ENCODE data around the gene CFAP251. TPM values are rescaled to one million over a fixed set of nuclear protein-coding genes. Genes with fewer than 3 reads are reported as not detected.

The CFAP251 gene
- total RNA-seq, 1 donor from 2014 or later, result 4.7 TPM

GRCh38 chr12:121955258-121956237, 37.2 kb downstream of the CFAP251 start:
- Mint-ChIP-seq H3K36me3 (ENCODE audit: low read depth, unreplicated experiment) (peaks cover 9% of the 10 kb centered on the region), H3K9me3 (ENCODE audit: unreplicated experiment) (peaks cover 3% of the 10 kb centered on the region), H3K4me3 (ENCODE audit: unreplicated experiment) (no peak overlapping the region), H3K27me3 (ENCODE audit: low read depth, unreplicated experiment) (no peaks in the 10 kb centered on the region), H3K4me1 (ENCODE audit: low read depth, unreplicated experiment) (peaks cover 8% of the 10 kb centered on the region), H3K27ac (ENCODE audit: unreplicated experiment) (no peak overlapping the region)
- H3K36me3 ChIP-seq (ENCODE audit: insufficient read depth, low read length), result no peaks in the 10 kb centered on the region
- DNase-seq (ENCODE audit: low read depth), result no peak
- H3K9me3 ChIP-seq (ENCODE audit: insufficient read depth, low read depth, low read length), result no peaks in the 10 kb centered on the region
- no peaks in the 10 kb centered on the region for H3K4me1 ChIP-seq (ENCODE audit: insufficient read depth, low read length)
- no peak overlapping the region for H3K9ac ChIP-seq (ENCODE audit: low read length)
- H2AFZ ChIP-seq (ENCODE audit: low read depth, low read length), result no peak overlapping the region
- no peak for FAIRE-seq
- H3K27ac ChIP-seq (ENCODE audit: low read depth, low read length), result no peak overlapping the region
- H3K4me3 ChIP-seq (ENCODE audit: insufficient read depth, low read depth, low read length), result no peak overlapping the region
- H3K4me2 ChIP-seq (ENCODE audit: low read length), result no peak overlapping the region
- H4K20me1 ChIP-seq (ENCODE audit: insufficient read depth, low read length), result no peaks in the 10 kb centered on the region
- H3K27me3 ChIP-seq (ENCODE audit: insufficient read depth, low read length), result no peaks in the 10 kb centered on the region
- H3K79me2 ChIP-seq (ENCODE audit: insufficient read depth, low read length), result no peaks in the 10 kb centered on the region
- TF ChIP-seq CTCF (IDR thresholded peaks at IDR 0.05; ENCODE audit: insufficient read depth, low read depth, low read length), result peak; percentile 61
- no peak for TF ChIP-seq EZH2 (IDR thresholded peaks at IDR 0.05; ENCODE audit: insufficient read depth, low read length)

- Histone ChIP-seq H3K4me3 (ENCODE audit: insufficient read depth, low read depth, low read length) (no peak overlapping the region), H2AFZ (ENCODE audit: low read depth, low read length) (no peak overlapping the region), H4K20me1 (ENCODE audit: insufficient read depth, low read length) (no peaks in the 10 kb centered on the region), H3K9me3 (ENCODE audit: insufficient read depth, low read depth, low read length) (no peaks in the 10 kb centered on the region), H3K4me2 (ENCODE audit: low read length) (peak overlapping the region; percentile 49), H3K36me3 (ENCODE audit: insufficient read depth, low read length) (no peaks in the 10 kb centered on the region), H3K27me3 (ENCODE audit: insufficient read depth, low read length) (no peaks in the 10 kb centered on the region), H3K79me2 (ENCODE audit: insufficient read depth, low read length) (no peaks in the 10 kb centered on the region), H3K9ac (ENCODE audit: low read length) (no peak overlapping the region), H3K27ac (ENCODE audit: low read depth, low read length) (no peak overlapping the region), H3K4me1 (ENCODE audit: insufficient read depth, low read length) (no peaks in the 10 kb centered on the region)
- Mint-ChIP-seq H3K36me3 (ENCODE audit: low read depth, unreplicated experiment) (peaks cover 19% of the 10 kb centered on the region), H3K4me1 (ENCODE audit: low read depth, unreplicated experiment) (peaks cover 5% of the 10 kb centered on the region), H3K9me3 (ENCODE audit: unreplicated experiment) (peaks cover 1% of the 10 kb centered on the region), H3K27me3 (ENCODE audit: low read depth, unreplicated experiment) (peaks cover 5% of the 10 kb centered on the region), H3K27ac (ENCODE audit: unreplicated experiment) (no peak overlapping the region), H3K4me3 (ENCODE audit: unreplicated experiment) (no peak overlapping the region)
- TF ChIP-seq EZH2 (IDR thresholded peaks at IDR 0.05; ENCODE audit: insufficient read depth, low read length) (no peak), CTCF (IDR thresholded peaks at IDR 0.05; ENCODE audit: insufficient read depth, low read depth, low read length) (no peak)
- FAIRE-seq (no peak), DNase-seq (ENCODE audit: low read depth) (no peak)
Measured at GRCh38 chr12:121957861-121958515, 39.6 kb downstream of the CFAP251 start.

Data from astrocyte (in vitro differentiated cells and primary cell).